GM12878 (cell line): ENCODE results near the gene LBX1.

ENCODE experiments used
- BMI1 ChIP-seq: fragments of 450-650 bp; IDR thresholded peaks from 2 replicates; pipeline ENCODE4 v1.6.1; 2016; ENCODE audit warnings: mild to moderate bottlenecking, moderate library complexity, borderline replicate concordance
- CHD2 ChIP-seq: IDR thresholded peaks from 2 replicates; pipeline ENCODE4 v1.6.1; 2011; ENCODE audit warnings: low read depth, low read length, improper control_type of control experiment, borderline replicate concordance
- GABPA ChIP-seq: IDR thresholded peaks from 2 replicates; pipeline ENCODE4 v1.6.1; 2014; ENCODE audit warnings: antibody characterized with exemption, low read depth, mild to moderate bottlenecking, inconsistent platforms
- JUNB ChIP-seq: IDR thresholded peaks from 2 replicates; pipeline ENCODE4 v1.6.1; 2016; ENCODE audit warnings: antibody characterized with exemption, mild to moderate bottlenecking
- MYC ChIP-seq: IDR thresholded peaks from 2 replicates; pipeline ENCODE4 v1.6.1; 2011; ENCODE audit warnings: mild to moderate bottlenecking, low read length, moderate library complexity, inconsistent platforms; ENCODE audit not compliant: insufficient read depth, insufficient replicate concordance, insufficient read length, severe bottlenecking
- NR2C1 ChIP-seq: fragments of 450-650 bp; IDR thresholded peaks from 2 replicates; pipeline ENCODE4 v1.6.1; 2017; ENCODE audit warnings: antibody characterized with exemption, mild to moderate bottlenecking, moderate library complexity
- POLR2A ChIP-seq: IDR thresholded peaks from 2 replicates; pipeline ENCODE4 v1.6.1; 2011; ENCODE audit warnings: low read depth, mild to moderate bottlenecking, low read length
- SMC3 ChIP-seq: IDR thresholded peaks from 2 replicates; pipeline ENCODE4 v1.6.1; 2011; ENCODE audit warnings: low read length, improper control_type of control experiment, borderline replicate concordance
- SREBF2 ChIP-seq: IDR thresholded peaks from 2 replicates; pipeline ENCODE4 v1.6.1; 2012; ENCODE audit warnings: mild to moderate bottlenecking, low read length
- TAF1 ChIP-seq: IDR thresholded peaks from 2 replicates; pipeline ENCODE4 v1.6.1; 2011; ENCODE audit warnings: mild to moderate bottlenecking, low read depth, low read length, borderline replicate concordance
- ZNF207 ChIP-seq: fragments of 450-650 bp; IDR thresholded peaks from 2 replicates; pipeline ENCODE4 v1.6.1; 2014; ENCODE audit warnings: antibody characterized with exemption, mild to moderate bottlenecking, borderline replicate concordance
- ZSCAN29 ChIP-seq: fragments of 450-650 bp; IDR thresholded peaks from 2 replicates; pipeline ENCODE4 v1.6.1; 2017; ENCODE audit warnings: mild to moderate bottlenecking, moderate library complexity

DNA sequence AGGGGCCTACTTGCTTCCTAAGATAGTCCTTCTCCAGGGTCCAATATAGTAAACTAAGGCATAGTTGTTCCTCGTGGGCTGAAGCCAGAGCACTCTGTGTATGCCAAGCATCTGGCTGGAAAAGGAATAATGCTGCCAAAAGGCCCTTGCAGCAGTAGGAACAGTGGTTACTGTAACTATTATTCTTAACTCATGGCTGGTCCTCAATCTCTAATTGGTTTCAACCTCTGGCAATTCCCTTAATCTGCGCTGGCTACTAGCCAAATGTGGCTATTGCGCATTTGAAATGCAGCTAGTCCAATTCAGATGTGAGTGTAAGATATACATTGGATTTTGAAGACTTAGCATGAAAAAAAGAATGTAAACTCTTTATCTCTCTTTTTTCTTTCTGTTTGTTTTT is 27.8 kb upstream of the LBX1 start:
- TF ChIP-seq MYC, result no peak
- no peak for TF ChIP-seq ZSCAN29
- TF ChIP-seq TAF1, result no peak
- TF ChIP-seq ZNF207, result no peak
- no peak for TF ChIP-seq NR2C1
- no peak for TF ChIP-seq GABPA
- no peak for TF ChIP-seq JUNB
- TF ChIP-seq BMI1, result no peak
- TF ChIP-seq POLR2A, result no peak
- no peak for TF ChIP-seq CHD2
- TF ChIP-seq SMC3, result no peak
- no peak for TF ChIP-seq SREBF2
